ENCODE data around the gene LINC01488.

GRCh38 chr11:69468221-69468620, 13.2 kb upstream of the LINC01488 start:
- TF ChIP-seq ZNF565 (CRISPR knock-in tag; conservative IDR thresholded peaks at IDR 0.05; ENCODE audit: low read depth): no peak
- TF ChIP-seq CSDC2 (CRISPR knock-in tag; IDR thresholded peaks at IDR 0.05): no peak
- TF ChIP-seq ZFP30 (CRISPR knock-in tag; IDR thresholded peaks at IDR 0.05): no peak
- no peak for TF ChIP-seq GLIS3 (CRISPR knock-in tag; IDR thresholded peaks at IDR 0.05)
- TF ChIP-seq ZFP3 (CRISPR knock-in tag; IDR thresholded peaks at IDR 0.05): no peak
- TF ChIP-seq TCF4 (CRISPR knock-in tag; IDR thresholded peaks at IDR 0.05; ENCODE audit: borderline replicate concordance): no peak
- TF ChIP-seq CREB5 (CRISPR knock-in tag; IDR thresholded peaks at IDR 0.05; ENCODE audit: low read depth): no peak
- no peak for TF ChIP-seq ZNF70 (CRISPR knock-in tag; IDR thresholded peaks at IDR 0.05)
